Activated CD8-positive, alpha-beta T cell treated with anti-CD3 and anti-CD28 coated beads for 36 hours (primary cell): ENCODE data around the gene AACS. TPM values are rescaled to one million over a fixed set of nuclear protein-coding genes. Genes with fewer than 3 reads are reported as not detected.
"Not testable (repeated sequence)": the region's sequence is repeated elsewhere in the genome, so short reads cannot be mapped to it uniquely, and the experiment has no call there.

Source experiments
- ATAC-seq: fragments of 200-7000 bp; cut with Tn5 transposase; one replicate; pipeline ENCODE4 v1.10.0; 2021; ENCODE audit warnings: mild to moderate bottlenecking, moderate library complexity
- CTCF ChIA-PET: fragments of 350-600 bp; sonication (Branson Sonifier 250); formaldehyde crosslinking; loops from one replicate; lab custom pipeline; 2021; ENCODE audit warnings: antibody characterized with exemption; lab: Charles Lee
- POLR2A ChIA-PET: fragments of 350-600 bp; sonication (Branson Sonifier 250); formaldehyde crosslinking; loops from one replicate; lab custom pipeline; 2021; ENCODE audit warnings: antibody characterized with exemption; lab: Charles Lee
- DNase-seq: peaks from one replicate; pipeline ENCODE4 v3.0.0-alpha.2; 2020
- H3K27ac Mint-ChIP-seq: one replicate; pipeline ENCODE4 v1.8.0; 2021; ENCODE audit warnings: mild to moderate bottlenecking, mixed read lengths
- H3K27me3 Mint-ChIP-seq: one replicate; pipeline ENCODE4 v1.8.0; 2021; ENCODE audit warnings: mixed read lengths
- H3K36me3 Mint-ChIP-seq: one replicate; pipeline ENCODE4 v1.8.0; 2021; ENCODE audit warnings: low read depth, mixed read lengths
- H3K4me1 Mint-ChIP-seq: one replicate; pipeline ENCODE4 v1.8.0; 2021; ENCODE audit warnings: low read depth, mixed read lengths
- H3K4me3 Mint-ChIP-seq: one replicate; pipeline ENCODE4 v1.8.0; 2021; ENCODE audit warnings: mild to moderate bottlenecking, moderate library complexity, mixed read lengths
- H3K9me3 Mint-ChIP-seq: one replicate; pipeline ENCODE4 v1.8.0; 2021; ENCODE audit warnings: mixed read lengths
- CTCF ChIP-seq: fragments of 200-600 bp; IDR thresholded peaks from one replicate; pipeline ENCODE4 v1.8.0; 2022; ENCODE audit warnings: antibody characterized with exemption, mild to moderate bottlenecking
- intact Hi-C: fragments of 100-400 bp; cut with micrococcal nuclease; formaldehyde crosslinking; loops from one replicate; pipeline ENCODE4 v1.10.0; 2022
- total RNA-seq, 2 experiments: library from RNA; stranded (reverse); gene quantifications; one replicate each; pipeline ENCODE4 v1.2.3, GENCODE V29; 2021

The AACS gene
- total RNA-seq, 2 experiments from 2014 or later, result 15.7 to 17.6 TPM

GRCh38 chr12:125110641-125111360 is 45.6 kb downstream of the AACS start:
- intact Hi-C loops, result no loop called here
- ATAC-seq, result no peak
- peaks cover 18% of the 10 kb centered on the region for H3K36me3 Mint-ChIP-seq
- H3K4me1 Mint-ChIP-seq, result no peaks in the 10 kb centered on the region
- no peak overlapping the region for H3K4me3 Mint-ChIP-seq
- no peak overlapping the region for H3K27ac Mint-ChIP-seq
- ChIA-PET POLR2A (no interaction called here), CTCF (no interaction called here)
- no peaks in the 10 kb centered on the region for H3K27me3 Mint-ChIP-seq
- no peaks in the 10 kb centered on the region for H3K9me3 Mint-ChIP-seq
- DNase-seq, result no peak
- TF ChIP-seq CTCF, result no peak

- Mint-ChIP-seq H3K9me3 (no peaks in the 10 kb centered on the region), H3K36me3 (peaks cover 18% of the 10 kb centered on the region), H3K27me3 (no peaks in the 10 kb centered on the region), H3K4me1 (no peaks in the 10 kb centered on the region), H3K4me3 (no peak overlapping the region), H3K27ac (no peak overlapping the region)
- ChIA-PET POLR2A (no interaction called here), CTCF (no interaction called here)
- intact Hi-C loops, result no loop called here
- no peak for TF ChIP-seq CTCF
- DNase-seq (no peak), ATAC-seq (no peak)
Observed at GRCh38 chr12:125111403-125111802, 46.2 kb downstream of the AACS start.

- H3K9me3 Mint-ChIP-seq, H3K27me3 Mint-ChIP-seq, ATAC-seq, intact Hi-C loops, DNase-seq, H3K4me1 Mint-ChIP-seq, POLR2A ChIA-PET, CTCF ChIA-PET, H3K27ac Mint-ChIP-seq, H3K4me3 Mint-ChIP-seq: not testable (repeated sequence)
- H3K36me3 Mint-ChIP-seq, result peaks cover 18% of the 10 kb centered on the region
Observed at GRCh38 chr12:125112614-125113013, 47.4 kb downstream of the AACS start.

GRCh38 chr12:125113263-125113662 is 48.0 kb downstream of the AACS start:
- DNase-seq (no peak), ATAC-seq (no peak)
- ChIA-PET POLR2A (no interaction called here), CTCF (no interaction called here)
- intact Hi-C loops, result no loop called here
- H3K27me3 Mint-ChIP-seq, result no peaks in the 10 kb centered on the region
- no peaks in the 10 kb centered on the region for H3K9me3 Mint-ChIP-seq
- H3K4me3 Mint-ChIP-seq, result no peak overlapping the region
- no peak overlapping the region for H3K27ac Mint-ChIP-seq
- no peaks in the 10 kb centered on the region for H3K4me1 Mint-ChIP-seq
- peaks cover 21% of the 10 kb centered on the region for H3K36me3 Mint-ChIP-seq
- TF ChIP-seq CTCF, result no peak

GRCh38 chr12:125113789-125114188 is 48.6 kb downstream of the AACS start:
- no peak for ATAC-seq
- CTCF ChIA-PET, result no interaction called here
- Mint-ChIP-seq H3K36me3 (peaks cover 21% of the 10 kb centered on the region), H3K4me3 (no peak overlapping the region), H3K9me3 (no peaks in the 10 kb centered on the region), H3K27me3 (no peaks in the 10 kb centered on the region), H3K4me1 (no peaks in the 10 kb centered on the region), H3K27ac (no peak overlapping the region)
- intact Hi-C loops, result no loop called here
- no peak for DNase-seq
- POLR2A ChIA-PET, result interaction anchor here (0.6 kb wide), 1 partner anchor 16 kb away, joined by 3 read pairs; no protein-coding TSS in a partner anchor
- no peak for TF ChIP-seq CTCF
